Measurements from ENCODE around the gene NFAM1. TPM values are rescaled to one million over a fixed set of nuclear protein-coding genes. Genes with fewer than 3 reads are reported as not detected.

The NFAM1 gene
- total RNA-seq, 1 experiment from 2014 or later = 0.12 TPM

GRCh38 chr22:42427167-42427566 lies 5.0 kb downstream of the NFAM1 start:
- no peak for DNase-seq (ENCODE audit: low read depth, low spot score)
- Histone ChIP-seq H3K4me2 (ENCODE audit: low read length) (no peak overlapping the region), H3K27me3 (ENCODE audit: insufficient read depth, low read length) (no peaks in the 10 kb centered on the region), H4K20me1 (ENCODE audit: insufficient read depth) (no peaks in the 10 kb centered on the region), H3K4me1 (ENCODE audit: control insufficient read depth in 1 of 2, insufficient read depth in 2 of 2, low read length in 2 of 2) (peaks cover 0 to 7% of the 10 kb centered on the region in 2 experiments; a peak in 2 of 4 replicates), H3K36me3 (ENCODE audit: control insufficient read depth in 1 of 2, insufficient read depth in 2 of 2, low read length in 2 of 2) (no peaks in the 10 kb centered on the region), H3K27ac (ENCODE audit: low read depth, low read length) (no peak overlapping the region), H3K9me2 (ENCODE audit: insufficient read depth) (no peaks in the 10 kb centered on the region), H3K4me3 (replicated peaks in 1 of 2; ENCODE audit: low read depth in 1 of 2, low read length in 2 of 2) (no peak overlapping the region), H3K79me2 (ENCODE audit: insufficient read depth, low read length) (no peaks in the 10 kb centered on the region), H2AFZ (ENCODE audit: low read depth, low read length, poor library complexity, severe bottlenecking) (no peak overlapping the region), H3K9ac (ENCODE audit: low read length) (no peak overlapping the region), H3K9me3 (ENCODE audit: control insufficient read depth in 1 of 2, insufficient read depth in 1 of 2, low read depth in 1 of 2, low read length in 2 of 2) (no peaks in the 10 kb centered on the region)
- TF ChIP-seq POLR2AphosphoS5 (IDR thresholded peaks at IDR 0.05; ENCODE audit: low read depth, low read length) (no peak), YY1 (IDR thresholded peaks at IDR 0.05; ENCODE audit: extremely low read depth, insufficient replicate concordance, low read depth, low read length) (no peak), ELF1 (IDR thresholded peaks at IDR 0.05; ENCODE audit: borderline replicate concordance, low read depth) (no peak), CBX3 (IDR thresholded peaks at IDR 0.05; ENCODE audit: low read depth) (no peak), EZH2 (IDR thresholded peaks at IDR 0.05) (no peak), ZBTB33 (IDR thresholded peaks at IDR 0.05; ENCODE audit: extremely low read depth, insufficient replicate concordance, low read length) (no peak), EGR1 (IDR thresholded peaks at IDR 0.05; ENCODE audit: low read depth) (no peak), SRF (IDR thresholded peaks at IDR 0.05; ENCODE audit: low read depth) (no peak), ATF3 (IDR thresholded peaks at IDR 0.05) (no peak), SP1 (IDR thresholded peaks at IDR 0.05; ENCODE audit: low read depth) (no peak), FOSL1 (IDR thresholded peaks at IDR 0.05; ENCODE audit: low read depth) (no peak), ZNF274 (IDR thresholded peaks at IDR 0.05; ENCODE audit: low read depth, low read length) (no peak)
- ChIA-PET CTCF (no interaction called here), POLR2A (no interaction called here), RAD21 (ENCODE audit: low non-redundant PET in 1 of 2, low total read pairs in 2 of 2, uncharacterized antibody in 2 of 2, unreplicated experiment in 2 of 2) (no interaction called here)
- intact Hi-C loops (cut with micrococcal nuclease) = no loop called here
- ATAC-seq = no peak
- BruUV-seq (replicated peaks) = no TSS peak
